ENCODE measurements around the gene RAB37. TPM values are rescaled to one million over a fixed set of nuclear protein-coding genes. Genes with fewer than 3 reads are reported as not detected.
A peak's percentile ranks its signal among the peaks of the same experiment; 100 is the strongest.

Gene RAB37
- total and polyA plus RNA-seq, 9 of the 15 experiments (the other 6 are each of a cell fraction or from before 2014, with no cell fraction given): 0.03 to 0.27 (median 0.11) TPM; not detected in 4

- TF ChIP-seq, protein P1, sequence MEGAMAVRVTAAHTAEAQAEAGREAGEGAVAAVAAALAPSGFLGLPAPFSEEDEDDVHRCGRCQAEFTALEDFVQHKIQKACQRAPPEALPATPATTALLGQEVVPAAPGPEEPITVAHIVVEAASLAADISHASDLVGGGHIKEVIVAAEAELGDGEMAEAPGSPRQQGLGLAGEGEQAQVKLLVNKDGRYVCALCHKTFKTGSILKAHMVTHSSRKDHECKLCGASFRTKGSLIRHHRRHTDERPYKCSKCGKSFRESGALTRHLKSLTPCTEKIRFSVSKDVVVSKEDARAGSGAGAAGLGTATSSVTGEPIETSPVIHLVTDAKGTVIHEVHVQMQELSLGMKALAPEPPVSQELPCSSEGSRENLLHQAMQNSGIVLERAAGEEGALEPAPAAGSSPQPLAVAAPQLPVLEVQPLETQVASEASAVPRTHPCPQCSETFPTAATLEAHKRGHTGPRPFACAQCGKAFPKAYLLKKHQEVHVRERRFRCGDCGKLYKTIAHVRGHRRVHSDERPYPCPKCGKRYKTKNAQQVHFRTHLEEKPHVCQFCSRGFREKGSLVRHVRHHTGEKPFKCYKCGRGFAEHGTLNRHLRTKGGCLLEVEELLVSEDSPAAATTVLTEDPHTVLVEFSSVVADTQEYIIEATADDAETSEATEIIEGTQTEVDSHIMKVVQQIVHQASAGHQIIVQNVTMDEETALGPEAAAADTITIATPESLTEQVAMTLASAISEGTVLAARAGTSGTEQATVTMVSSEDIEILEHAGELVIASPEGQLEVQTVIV (CRISPR knock-in tag; IDR thresholded peaks at IDR 0.05; ENCODE audit: borderline replicate concordance): no peak
- TF ChIP-seq POLR2AphosphoS5 (IDR thresholded peaks at IDR 0.05; ENCODE audit: control insufficient read depth, insufficient read depth, low read depth, low read length) (no peak), ZNF217 (CRISPR knock-in tag; IDR thresholded peaks at IDR 0.05) (no peak), TRIM28 (IDR thresholded peaks at IDR 0.05) (no peak), POLR2A (conservative IDR thresholded peaks at IDR 0.05) (no peak)
Observed at GRCh38 chr17:74784125-74784810, 47.2 kb downstream of the RAB37 start (continued).

DNA sequence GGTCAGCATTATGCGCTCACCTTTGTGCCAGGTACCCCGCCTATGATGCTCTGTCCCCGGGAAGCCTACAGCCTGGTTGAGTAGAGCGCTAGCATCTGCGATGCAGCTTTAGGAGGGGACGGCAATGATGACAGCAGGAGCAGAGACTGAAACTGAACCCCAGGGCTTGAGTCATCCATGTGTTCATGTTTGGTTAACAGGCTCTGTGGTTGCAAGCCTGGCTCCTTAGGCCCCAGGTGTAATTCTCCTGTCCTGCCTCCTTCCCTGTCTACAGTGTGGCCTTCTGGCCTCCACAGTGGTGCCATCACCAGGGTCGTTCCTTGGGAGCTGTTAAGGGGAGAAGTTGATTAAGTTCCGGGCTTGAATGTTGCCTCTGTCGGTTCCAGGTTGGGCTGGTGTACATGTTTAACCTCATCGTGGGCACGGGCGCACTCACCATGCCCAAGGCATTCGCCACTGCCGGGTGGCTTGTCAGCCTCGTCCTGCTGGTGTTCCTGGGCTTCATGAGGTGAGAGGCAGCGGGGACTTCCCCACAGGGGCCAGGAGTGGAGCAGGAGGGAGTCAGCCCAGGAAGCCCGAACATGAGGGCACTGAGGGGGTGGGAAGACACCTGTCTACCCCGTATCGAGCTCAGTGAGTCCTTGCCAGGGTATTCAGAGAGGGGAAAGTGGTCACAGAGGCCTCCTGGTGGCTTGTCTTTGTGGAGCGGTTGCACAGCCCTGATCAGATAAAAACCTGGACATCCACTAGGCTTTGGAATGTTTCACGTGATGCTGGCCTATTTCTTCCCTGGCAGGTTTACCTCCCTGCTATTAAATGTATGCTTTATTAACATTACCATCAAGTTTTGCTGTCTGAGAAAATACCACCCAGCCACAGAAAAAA lies 48.3 kb downstream of the RAB37 start:
- WGBS (ENCODE audit: insufficient coverage, low coverage, missing lambda C conversion rate): 70% methylated on average over 18 of the region's 21 CpGs
- DNase-seq (ENCODE audit: extremely low read depth in 1 of 4, low spot score in 3 of 4): no peak
- Histone ChIP-seq H3K4me1 (replicated peaks in 1 of 2; ENCODE audit: control insufficient read depth in 2 of 2, insufficient read depth in 2 of 2, low read length in 2 of 2) (peaks cover 0 to 4% of the 10 kb centered on the region in 2 experiments; a peak in 2 of 5 replicates), H3K79me2 (ENCODE audit: control insufficient read depth, insufficient read depth, low read length) (no peaks in the 10 kb centered on the region), H3K9me1 (ENCODE audit: control insufficient read depth, insufficient read depth, low read length) (peaks cover 2% of the 10 kb centered on the region), H3K27ac (ENCODE audit: extremely low read depth, low read depth, low read length) (no peak overlapping the region), H3K9ac (ENCODE audit: insufficient read depth in 1 of 2, low read depth in 2 of 2, low read length in 2 of 2) (peak overlapping the region in 1 of 2 experiments; percentile 36; a peak in 2 of 4 replicates), H2AFZ (ENCODE audit: low read depth, low read length) (no peak overlapping the region), H3K9me3 (replicated peaks; ENCODE audit: control insufficient read depth, insufficient read depth, low read depth, low read length) (no peaks in the 10 kb centered on the region), H4K20me1 (replicated peaks; ENCODE audit: control insufficient read depth, insufficient read depth, low read length) (peaks cover 7% of the 10 kb centered on the region; the same call in 1 of the 2 replicates), H3K4me3 (no peak overlapping the region), H3K4me2 (ENCODE audit: insufficient read depth, low read length) (no peak overlapping the region), H3K36me3 (ENCODE audit: control insufficient read depth, insufficient read depth, low read length) (peaks cover 14% of the 10 kb centered on the region; the same call in 2 of the 3 replicates), H3K27me3 (ENCODE audit: control insufficient read depth in 2 of 2, insufficient read depth in 2 of 2, low read length in 2 of 2) (no peaks in the 10 kb centered on the region)
- intact Hi-C loops (cut with micrococcal nuclease) (no loop called here), in situ Hi-C loops (cut with MboI) (no loop called here)
- FAIRE-seq: no peak
- CTCF ChIA-PET (ENCODE audit: low intra/inter-chr PET ratio): interaction anchor here (0.7 to 0.8 kb wide), 2 partner anchors 41 to 127 kb away, joined by 3 to 4 read pairs; no protein-coding TSS in a partner anchor
- BruUV-seq (replicated peaks): no TSS peak
- ATAC-seq: peak; percentile 56; the same call in 1 of the 3 replicates
- POLR2A ChIA-PET: interaction anchor here (0.6 to 0.7 kb wide), 2 partner anchors 272 to 327 kb away, joined by 3 read pairs; no protein-coding TSS in a partner anchor
- TF ChIP-seq POLR2G (IDR thresholded peaks at IDR 0.05; ENCODE audit: low read depth, low read length) (no peak), MLLT1 (IDR thresholded peaks at IDR 0.05) (no peak), YY1 (IDR thresholded peaks at IDR 0.05; ENCODE audit: borderline replicate concordance in 1 of 3, control insufficient read depth in 1 of 3, extremely low read depth in 1 of 3, insufficient read depth in 3 of 3, insufficient read length in 1 of 3, insufficient replicate concordance in 2 of 3, low read depth in 1 of 3, low read length in 2 of 3) (no peak), CTCF (IDR thresholded peaks at IDR 0.05 in 2 of 3, conservative IDR thresholded peaks at IDR 0.05 in 1 of 3; ENCODE audit: insufficient read depth in 2 of 3, low read depth in 1 of 3, low read length in 3 of 3) (peak; percentile 11 to 30 (median 20); a peak in 1 of 6 replicates)

Data from K562 (cell line).